Liver (tissue), 3 donors: ENCODE measurements around the gene RNH1.

Experiments
- EGR1 ChIP-seq, 2 donors: IDR thresholded peaks; 2 replicates each; pipeline ENCODE4 v1.6.1; 2016 to 2018; ENCODE audit warnings: antibody characterized with exemption in 2 of 2, low read depth in 2 of 2
- TAF1 ChIP-seq: conservative IDR thresholded peaks from 2 replicates; pipeline ENCODE4 v1.6.1; 2016; ENCODE audit warnings: antibody characterized with exemption, mild to moderate bottlenecking
- TF ChIP-seq, protein P1 (sequence below): fragments of 150-350 bp; IDR thresholded peaks from 2 replicates; pipeline ENCODE4 v1.5.1; 2017; ENCODE audit warnings: improper control_type of control experiment, low read depth, low read length; ENCODE audit not compliant: missing input control
- donor health status: healthy.
- donor health status: healthy.

DNA sequence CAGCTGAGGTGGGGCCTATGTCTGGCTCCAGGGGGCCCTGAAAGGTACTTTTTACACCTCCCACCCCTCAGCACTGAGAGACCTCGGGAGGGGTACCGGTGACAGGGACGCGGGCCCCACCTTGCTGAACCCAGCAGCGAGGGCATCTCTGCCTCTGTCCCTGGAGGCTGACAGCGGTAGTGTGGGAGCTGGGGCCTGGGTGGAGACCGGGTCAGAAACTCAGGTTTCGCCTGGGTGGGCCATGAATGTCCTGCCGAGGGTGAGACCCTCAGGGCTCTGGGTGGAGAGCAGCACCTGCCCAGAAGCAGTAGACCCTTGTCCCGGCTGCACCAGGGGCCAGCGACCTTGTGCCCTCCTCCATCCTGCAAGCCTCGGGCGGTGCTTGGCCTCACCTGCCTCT, 34.8 kb downstream of the RNH1 start:
- TF ChIP-seq, protein P1, sequence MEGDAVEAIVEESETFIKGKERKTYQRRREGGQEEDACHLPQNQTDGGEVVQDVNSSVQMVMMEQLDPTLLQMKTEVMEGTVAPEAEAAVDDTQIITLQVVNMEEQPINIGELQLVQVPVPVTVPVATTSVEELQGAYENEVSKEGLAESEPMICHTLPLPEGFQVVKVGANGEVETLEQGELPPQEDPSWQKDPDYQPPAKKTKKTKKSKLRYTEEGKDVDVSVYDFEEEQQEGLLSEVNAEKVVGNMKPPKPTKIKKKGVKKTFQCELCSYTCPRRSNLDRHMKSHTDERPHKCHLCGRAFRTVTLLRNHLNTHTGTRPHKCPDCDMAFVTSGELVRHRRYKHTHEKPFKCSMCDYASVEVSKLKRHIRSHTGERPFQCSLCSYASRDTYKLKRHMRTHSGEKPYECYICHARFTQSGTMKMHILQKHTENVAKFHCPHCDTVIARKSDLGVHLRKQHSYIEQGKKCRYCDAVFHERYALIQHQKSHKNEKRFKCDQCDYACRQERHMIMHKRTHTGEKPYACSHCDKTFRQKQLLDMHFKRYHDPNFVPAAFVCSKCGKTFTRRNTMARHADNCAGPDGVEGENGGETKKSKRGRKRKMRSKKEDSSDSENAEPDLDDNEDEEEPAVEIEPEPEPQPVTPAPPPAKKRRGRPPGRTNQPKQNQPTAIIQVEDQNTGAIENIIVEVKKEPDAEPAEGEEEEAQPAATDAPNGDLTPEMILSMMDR = no peak
- no peak for TF ChIP-seq EGR1 (IDR thresholded peaks at IDR 0.05; ENCODE audit: low read depth in 2 of 2)
- TF ChIP-seq TAF1 = no peak
